ENCODE data around the gene MACO1.

Gene MACO1

GRCh38 chr1:25486602-25487001, 55.9 kb downstream of the MACO1 start:
- H3K4me3 ChIP-seq (ENCODE audit: low read depth, low read length) = no peak overlapping the region
- no peak for DNase-seq
- no peaks in the 10 kb centered on the region for H3K27me3 ChIP-seq (replicated peaks)
- H3K27ac ChIP-seq = no peak overlapping the region
- in situ Hi-C loops (cut with HindIII; ENCODE audit: low pct_ligation_motif_present, low sequenced_read_pairs) = no loop called here
- TF ChIP-seq CTCF (IDR thresholded peaks at IDR 0.05; ENCODE audit: low read depth, low read length, missing control alignments) = peak; percentile 60
- H3K36me3 ChIP-seq (replicated peaks) = peaks cover 34% of the 10 kb centered on the region

GRCh38 chr1:25487628-25488027, 56.9 kb downstream of the MACO1 start:
- in situ Hi-C loops (cut with HindIII; ENCODE audit: low pct_ligation_motif_present, low sequenced_read_pairs) = no loop called here
- no peak overlapping the region for H3K4me3 ChIP-seq (ENCODE audit: low read depth, low read length)
- no peaks in the 10 kb centered on the region for H3K27me3 ChIP-seq (replicated peaks)
- H3K27ac ChIP-seq = no peak overlapping the region
- no peak for DNase-seq
- H3K36me3 ChIP-seq (replicated peaks) = peaks cover 38% of the 10 kb centered on the region
- peak; percentile 67 for TF ChIP-seq CTCF (IDR thresholded peaks at IDR 0.05; ENCODE audit: low read depth, low read length, missing control alignments)

GRCh38 chr1:25492323-25492722, 61.6 kb downstream of the MACO1 start:
- Histone ChIP-seq H3K27ac (no peak overlapping the region), H3K36me3 (replicated peaks) (peaks cover 38% of the 10 kb centered on the region), H3K27me3 (replicated peaks) (no peaks in the 10 kb centered on the region), H3K4me3 (ENCODE audit: low read depth, low read length) (no peak overlapping the region)
- in situ Hi-C loops (cut with HindIII; ENCODE audit: low pct_ligation_motif_present, low sequenced_read_pairs) = no loop called here
- no peak for DNase-seq
- no peak for TF ChIP-seq CTCF (IDR thresholded peaks at IDR 0.05; ENCODE audit: low read depth, low read length, missing control alignments)

- no peak for TF ChIP-seq CTCF (IDR thresholded peaks at IDR 0.05; ENCODE audit: low read depth, low read length, missing control alignments)
- in situ Hi-C loops (cut with HindIII; ENCODE audit: low pct_ligation_motif_present, low sequenced_read_pairs) = no loop called here
- DNase-seq = no peak
- Histone ChIP-seq H3K27ac (no peak overlapping the region), H3K27me3 (replicated peaks) (no peaks in the 10 kb centered on the region), H3K36me3 (replicated peaks) (peaks cover 36% of the 10 kb centered on the region), H3K4me3 (ENCODE audit: low read depth, low read length) (no peak overlapping the region)
Observed at GRCh38 chr1:25494952-25495351, 64.3 kb downstream of the MACO1 start.

GRCh38 chr1:25500694-25501093, 70.0 kb downstream of the MACO1 start:
- no peaks in the 10 kb centered on the region for H3K27me3 ChIP-seq (replicated peaks)
- in situ Hi-C loops (cut with HindIII; ENCODE audit: low pct_ligation_motif_present, low sequenced_read_pairs) = no loop called here
- no peak overlapping the region for H3K4me3 ChIP-seq (ENCODE audit: low read depth, low read length)
- DNase-seq = no peak
- H3K27ac ChIP-seq = no peak overlapping the region
- TF ChIP-seq CTCF (IDR thresholded peaks at IDR 0.05; ENCODE audit: low read depth, low read length, missing control alignments) = no peak
- H3K36me3 ChIP-seq (replicated peaks) = peaks cover 23% of the 10 kb centered on the region

- H3K27me3 ChIP-seq (replicated peaks) = no peaks in the 10 kb centered on the region
- peaks cover 20% of the 10 kb centered on the region for H3K36me3 ChIP-seq (replicated peaks)
- TF ChIP-seq CTCF (IDR thresholded peaks at IDR 0.05; ENCODE audit: low read depth, low read length, missing control alignments) = peak; percentile 43
- H3K27ac ChIP-seq = no peak overlapping the region
- in situ Hi-C loops (cut with HindIII; ENCODE audit: low pct_ligation_motif_present, low sequenced_read_pairs) = no loop called here
- no peak overlapping the region for H3K4me3 ChIP-seq (ENCODE audit: low read depth, low read length)
- no peak for DNase-seq
Observed at GRCh38 chr1:25501235-25502058, 70.8 kb downstream of the MACO1 start.
